GM21367 (cell line): Measurements from ENCODE around the gene C6.

Experiments used
- ATAC-seq: cut with Tn5 transposase; IDR thresholded peaks from one replicate; pipeline ENCODE4 v1.9.1; 2021; ENCODE audit not compliant: unreplicated experiment

Gene C6

GRCh38 chr5:41127967-41128690 is 85.2 kb downstream of the C6 start:
- no peak for ATAC-seq

GRCh38 chr5:41122459-41122858 is 90.9 kb downstream of the C6 start:
- no peak for ATAC-seq

- no peak for ATAC-seq
Measured at GRCh38 chr5:41120600-41120999, 92.7 kb downstream of the C6 start.

- ATAC-seq, result no peak
Measured at GRCh38 chr5:41118177-41118576, 95.2 kb downstream of the C6 start.

- no peak for ATAC-seq
Measured at GRCh38 chr5:41115281-41115680, 98.1 kb downstream of the C6 start.

GRCh38 chr5:41112486-41113455 is 100.6 kb downstream of the C6 start:
- no peak for ATAC-seq

GRCh38 chr5:41109186-41109585 is 104.1 kb downstream of the C6 start:
- ATAC-seq, result no peak

- no peak for ATAC-seq
Measured at GRCh38 chr5:41102341-41102740, 111.0 kb downstream of the C6 start.

- ATAC-seq, result no peak
Measured at GRCh38 chr5:41097642-41098041, 115.7 kb downstream of the C6 start.

GRCh38 chr5:41095324-41096101 is 117.8 kb downstream of the C6 start:
- ATAC-seq, result no peak

- no peak for ATAC-seq
Measured at GRCh38 chr5:41094871-41095270, 118.5 kb downstream of the C6 start.

- no peak for ATAC-seq
Measured at GRCh38 chr5:41093803-41094202, 119.5 kb downstream of the C6 start.
